IPS-18c (cell line): ENCODE data around the gene KCNC2.

ENCODE experiments used
- H3K4me3 ChIP-seq: 2 replicates; pipeline ENCODE4 v1.7.0; 2013; ENCODE audit warnings: low read depth, mild to moderate bottlenecking, low read length, moderate library complexity; ENCODE audit not compliant: insufficient read depth
- H3K9me3 ChIP-seq: one replicate; pipeline ENCODE4 v1.6.1; 2013; ENCODE audit warnings: mild to moderate bottlenecking, low read length, moderate library complexity; ENCODE audit not compliant: control insufficient read depth, insufficient read depth

The KCNC2 gene

GRCh38 chr12:75183967-75184366, 25.7 kb downstream of the KCNC2 start:
- H3K9me3 ChIP-seq = no peaks in the 10 kb centered on the region
- H3K4me3 ChIP-seq = no peak overlapping the region

DNA sequence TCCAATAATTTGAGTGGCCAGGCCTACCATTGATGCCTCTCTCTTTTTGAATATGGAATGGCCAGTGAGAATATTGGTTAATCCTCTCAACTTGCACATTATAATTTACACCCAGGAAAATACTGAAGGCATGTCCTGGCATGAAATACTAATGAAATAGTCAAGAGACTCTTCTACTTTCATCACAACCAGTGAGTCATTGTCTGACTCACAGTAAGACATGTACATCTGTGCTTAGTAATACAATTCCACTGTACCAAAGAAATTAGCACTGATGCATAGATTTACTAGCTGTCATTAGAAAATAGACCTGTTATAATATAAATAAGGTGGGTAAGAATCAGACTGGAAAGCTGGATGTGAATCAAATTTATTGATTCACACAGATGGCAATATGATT, 31.6 kb downstream of the KCNC2 start:
- Histone ChIP-seq H3K4me3 (no peak overlapping the region), H3K9me3 (no peaks in the 10 kb centered on the region)

DNA sequence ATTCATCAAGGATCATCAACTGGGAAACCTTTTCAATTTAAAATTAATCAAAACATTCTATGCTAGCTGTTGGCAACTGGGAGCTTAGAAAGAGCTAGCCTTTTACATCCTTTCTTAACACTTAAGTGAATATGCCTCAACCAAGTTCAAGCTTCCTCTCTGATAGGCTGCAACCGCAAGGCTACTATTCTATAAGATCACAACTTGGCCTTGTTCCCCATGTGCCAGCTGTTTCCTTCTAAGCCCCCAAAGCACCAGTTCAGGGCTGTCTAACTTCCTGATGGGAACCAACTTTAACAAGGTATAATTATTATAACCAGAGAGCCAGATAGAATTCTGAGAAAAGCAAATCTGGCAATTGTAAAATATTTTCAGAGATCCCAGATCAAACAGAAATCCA, 37.0 kb downstream of the KCNC2 start:
- Histone ChIP-seq H3K4me3 (no peak overlapping the region), H3K9me3 (no peaks in the 10 kb centered on the region)

DNA sequence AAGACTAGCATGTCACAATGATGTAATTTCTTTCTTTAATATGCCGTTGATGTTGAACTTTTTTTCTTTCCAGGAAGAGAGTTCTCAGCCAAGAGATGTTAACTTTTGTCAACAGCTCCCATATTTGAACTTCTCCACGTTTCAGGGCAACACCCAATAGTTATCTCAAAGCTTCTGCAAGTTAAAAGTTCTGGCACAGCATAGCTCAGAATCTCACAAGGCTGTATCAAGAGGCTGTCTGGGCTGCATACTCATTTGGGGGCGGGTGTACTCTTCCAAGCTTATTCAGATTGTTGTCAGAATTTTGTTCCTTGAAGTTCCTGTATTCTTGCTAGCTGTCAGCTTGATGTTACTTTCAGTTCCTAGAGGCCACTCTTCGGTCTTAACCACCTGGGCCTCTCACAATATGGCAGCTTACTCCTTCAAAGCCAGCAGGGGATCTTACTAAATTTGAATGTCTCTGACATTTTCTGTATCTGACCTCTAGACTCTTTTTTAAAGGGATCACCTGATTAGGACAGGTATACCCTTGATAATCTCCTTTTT, 38.9 kb downstream of the KCNC2 start:
- no peak overlapping the region for H3K4me3 ChIP-seq
- H3K9me3 ChIP-seq = no peaks in the 10 kb centered on the region

- Histone ChIP-seq H3K9me3 (no peaks in the 10 kb centered on the region), H3K4me3 (no peak overlapping the region)
Measured at GRCh38 chr12:75162845-75163244, 46.8 kb downstream of the KCNC2 start.

GRCh38 chr12:75161488-75161887, 48.2 kb downstream of the KCNC2 start:
- no peak overlapping the region for H3K4me3 ChIP-seq
- H3K9me3 ChIP-seq = no peaks in the 10 kb centered on the region

DNA sequence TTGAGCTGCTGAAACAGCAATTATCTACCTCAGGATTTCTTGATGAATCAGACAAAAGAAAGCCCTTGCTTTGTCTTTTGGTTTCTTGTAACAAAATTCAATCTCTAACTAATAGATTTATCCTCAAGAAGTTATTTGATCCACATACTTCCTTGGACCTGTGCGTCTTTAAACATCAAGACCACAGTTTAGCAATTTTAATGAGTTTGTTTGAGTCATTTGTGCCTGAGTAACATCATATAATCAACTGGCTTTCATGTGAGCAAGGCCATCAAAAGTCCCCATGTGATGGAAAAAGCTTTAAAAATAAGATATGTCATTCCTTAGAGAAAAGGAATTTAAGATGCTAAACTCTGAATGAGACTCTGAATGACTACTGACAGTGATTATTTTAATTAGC, 52.3 kb downstream of the KCNC2 start:
- no peak overlapping the region for H3K4me3 ChIP-seq
- H3K9me3 ChIP-seq = no peaks in the 10 kb centered on the region

DNA sequence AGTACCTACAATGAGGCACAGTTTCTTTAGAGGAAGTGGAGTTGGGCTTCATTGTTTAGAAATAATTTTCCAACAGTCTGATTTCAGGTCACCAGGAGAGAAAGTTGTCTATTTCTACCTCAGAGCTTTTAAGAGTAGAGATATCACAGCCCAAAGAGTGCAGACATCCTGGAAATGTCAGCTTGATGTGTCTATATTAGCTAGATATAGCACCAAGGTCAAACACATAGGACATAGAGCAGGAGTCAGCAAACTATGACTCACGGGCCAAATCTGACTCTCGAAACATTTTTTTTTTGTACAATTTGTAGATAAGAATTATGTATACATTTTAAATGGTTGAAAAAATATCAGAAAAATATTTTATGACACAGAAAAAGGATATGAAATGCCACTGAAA, 53.7 kb downstream of the KCNC2 start:
- H3K4me3 ChIP-seq = no peak overlapping the region
- H3K9me3 ChIP-seq = no peaks in the 10 kb centered on the region

DNA sequence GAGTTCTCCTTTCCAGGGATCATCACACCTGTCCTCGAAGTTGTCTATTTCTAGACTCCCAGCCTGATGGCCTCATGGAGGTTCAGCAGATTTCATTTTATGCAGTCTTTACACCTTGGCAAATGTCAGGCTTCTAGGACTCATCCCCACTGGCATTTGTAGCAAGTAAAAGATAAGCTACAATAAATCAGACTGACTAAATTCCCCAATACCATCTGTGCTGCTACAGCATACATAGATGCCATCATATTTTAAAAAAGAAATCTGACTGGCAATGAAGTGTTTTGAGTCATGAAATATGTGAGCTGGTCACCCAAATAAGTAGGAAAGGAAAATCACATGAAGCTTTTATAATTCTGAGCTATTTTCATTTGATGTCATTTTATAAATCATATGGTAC, 55.3 kb downstream of the KCNC2 start:
- Histone ChIP-seq H3K4me3 (no peak overlapping the region), H3K9me3 (no peaks in the 10 kb centered on the region)

GRCh38 chr12:75139196-75139595, 70.4 kb downstream of the KCNC2 start:
- no peak overlapping the region for H3K4me3 ChIP-seq
- H3K9me3 ChIP-seq = no peaks in the 10 kb centered on the region

DNA sequence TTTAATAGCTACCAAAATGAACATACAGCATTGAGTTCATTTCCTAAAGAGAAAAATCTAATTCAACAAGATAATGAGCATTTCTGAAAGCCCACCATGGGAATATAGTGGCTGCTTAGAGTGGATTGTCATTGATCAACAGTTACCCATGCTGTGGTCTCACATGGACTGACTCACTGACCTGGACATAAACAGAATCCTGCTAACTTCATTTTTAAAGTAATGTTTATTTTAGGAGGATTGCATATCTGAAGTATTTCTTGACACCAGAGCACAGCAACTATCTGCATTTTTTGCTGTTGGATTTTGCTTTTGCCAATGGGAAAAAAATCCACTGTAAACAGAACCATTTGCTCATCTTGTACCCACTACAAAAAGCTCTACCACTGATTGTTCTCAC, 71.7 kb downstream of the KCNC2 start:
- H3K9me3 ChIP-seq = no peaks in the 10 kb centered on the region
- no peak overlapping the region for H3K4me3 ChIP-seq

DNA sequence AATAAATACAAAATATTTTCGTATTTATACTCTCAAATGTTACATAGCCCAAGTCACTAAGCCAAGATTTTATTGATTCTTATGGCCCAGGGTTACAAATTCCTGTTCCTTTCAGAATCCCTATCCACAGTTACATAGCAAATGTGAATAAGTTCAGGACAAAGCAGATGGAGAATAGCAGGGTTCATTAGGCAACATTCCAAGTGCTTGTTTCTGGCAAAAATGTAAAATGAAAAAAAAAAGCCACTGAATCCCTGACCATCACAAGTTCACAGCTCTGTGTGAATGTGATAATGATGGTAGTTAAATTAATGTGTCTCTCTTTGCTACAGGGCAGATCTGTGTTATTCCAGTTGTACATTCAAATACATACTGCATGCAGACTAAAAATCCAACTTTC, 74.6 kb downstream of the KCNC2 start:
- no peak overlapping the region for H3K4me3 ChIP-seq
- no peaks in the 10 kb centered on the region for H3K9me3 ChIP-seq

- Histone ChIP-seq H3K4me3 (no peak overlapping the region), H3K9me3 (no peaks in the 10 kb centered on the region)
Measured at GRCh38 chr12:75130811-75131210, 78.8 kb downstream of the KCNC2 start.

DNA sequence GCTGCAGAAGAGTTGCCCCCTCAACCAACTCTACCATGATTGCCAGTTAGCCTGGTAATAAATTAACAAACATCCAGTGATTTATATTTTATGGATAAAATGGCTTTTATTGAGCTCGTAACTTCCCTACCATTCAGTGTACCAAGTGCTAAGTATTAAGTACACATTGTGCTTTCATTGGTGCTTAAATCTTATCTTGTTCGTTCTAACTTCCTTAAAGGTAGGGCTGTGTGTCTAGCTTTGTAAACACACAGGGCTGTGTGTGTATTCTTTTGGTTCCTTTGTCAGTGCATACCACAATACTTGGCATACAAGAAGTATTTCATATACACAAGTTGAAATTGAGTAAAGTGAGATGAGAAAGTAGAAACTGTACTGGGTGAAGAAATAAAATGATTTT, 80.4 kb downstream of the KCNC2 start:
- Histone ChIP-seq H3K9me3 (no peaks in the 10 kb centered on the region), H3K4me3 (no peak overlapping the region)

DNA sequence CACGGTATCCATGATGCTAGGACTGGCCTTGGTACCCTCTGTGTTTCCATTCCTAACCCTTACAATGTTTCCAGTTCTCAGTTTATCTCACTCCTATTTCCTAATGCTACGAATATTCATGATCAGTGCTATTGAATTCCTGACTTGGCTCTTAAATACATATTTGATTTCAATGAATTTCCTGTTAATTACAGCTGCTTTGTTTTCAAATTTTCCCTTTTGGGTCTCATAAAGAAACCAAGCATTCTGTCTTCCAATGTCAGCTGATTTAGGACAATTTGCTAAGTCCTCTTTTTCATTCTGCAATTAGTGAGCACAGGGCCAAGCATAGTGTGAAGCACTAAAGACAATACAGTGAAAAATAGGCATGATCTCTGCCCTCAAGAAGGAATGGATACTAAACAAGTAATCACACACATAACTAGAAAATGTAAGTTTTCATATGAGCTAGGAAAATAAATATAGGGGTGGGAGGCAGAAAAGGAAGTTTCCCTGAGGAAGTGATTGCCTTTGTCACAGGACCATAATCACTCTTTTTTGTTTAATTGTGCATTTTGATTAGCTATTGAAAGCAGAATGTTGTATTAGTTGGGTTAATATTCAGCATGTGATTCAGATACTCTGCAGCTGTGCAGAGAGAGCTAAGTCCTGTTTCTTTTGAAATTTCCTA, 88.5 kb downstream of the KCNC2 start:
- H3K9me3 ChIP-seq = no peaks in the 10 kb centered on the region
- no peak overlapping the region for H3K4me3 ChIP-seq

GRCh38 chr12:75120311-75120711, 89.3 kb downstream of the KCNC2 start:
- H3K4me3 ChIP-seq = no peak overlapping the region
- H3K9me3 ChIP-seq = no peaks in the 10 kb centered on the region

DNA sequence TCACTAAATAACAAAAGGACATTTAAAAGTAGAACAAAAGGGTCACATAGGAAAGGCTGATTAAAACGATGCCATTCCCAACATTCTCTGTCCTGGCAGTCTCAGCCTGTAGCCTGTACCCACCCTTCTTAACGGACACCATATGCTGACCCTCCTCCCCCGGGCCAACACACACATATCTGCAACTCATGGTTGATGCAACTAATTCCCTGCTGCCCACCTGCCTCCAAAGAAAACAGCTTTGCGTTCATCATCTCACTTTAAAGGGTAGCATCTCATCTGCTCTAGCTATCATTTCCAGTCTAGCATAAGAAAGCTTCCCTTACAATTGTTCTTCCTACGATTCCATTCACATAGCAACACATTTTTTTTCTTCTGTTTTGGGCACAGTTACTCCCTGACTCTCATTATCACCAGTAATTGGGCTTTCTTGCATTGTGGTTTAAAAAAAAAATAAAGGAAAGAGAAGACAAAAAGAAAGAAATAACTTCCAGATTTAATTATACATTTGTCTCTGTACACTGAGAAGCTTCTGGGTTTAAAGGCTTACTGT, 92.9 kb downstream of the KCNC2 start:
- no peaks in the 10 kb centered on the region for H3K9me3 ChIP-seq
- no peak overlapping the region for H3K4me3 ChIP-seq

- Histone ChIP-seq H3K9me3 (no peaks in the 10 kb centered on the region), H3K4me3 (no peak overlapping the region)
Measured at GRCh38 chr12:75115748-75116147, 93.9 kb downstream of the KCNC2 start.

GRCh38 chr12:75103822-75104221, 105.8 kb downstream of the KCNC2 start:
- no peak overlapping the region for H3K4me3 ChIP-seq
- H3K9me3 ChIP-seq = no peaks in the 10 kb centered on the region
